Stomach (tissue), 9 donors: ENCODE data around the gene SLK. TPM values are rescaled to one million over a fixed set of nuclear protein-coding genes. Genes with fewer than 3 reads are reported as not detected.
A peak's percentile ranks its signal among the peaks of the same experiment; 100 is the strongest.

Source experiments
- DNase-seq, 2 donors: peaks; one replicate each; pipeline versions ENCODE4 v3.0.0 to v3.0.0-alpha.2; 2013 to 2019
- H3K27ac ChIP-seq, 5 donors: fragments of 200-600 bp in 4 of 5; sonication (generic) in 4 of 5; one replicate each; pipeline ENCODE4 v1.5.1; 2013 to 2019; ENCODE audit warnings: mild to moderate bottlenecking in 1 of 5, moderate library complexity in 1 of 5
- H3K27me3 ChIP-seq, 3 donors: fragments of 200-600 bp; sonication (generic); one replicate each; pipeline ENCODE4 v1.5.1; 2017 to 2019; ENCODE audit warnings: mixed run types in 1 of 3
- H3K36me3 ChIP-seq, 4 donors: fragments of 200-600 bp; sonication (generic); 1 replicate in 3 of 4; 2 replicates in 1 of 4; pipeline ENCODE4 v1.5.1; 2016 to 2019
- H3K4me1 ChIP-seq, 4 donors: fragments of 200-600 bp; sonication (generic); one replicate each; pipeline ENCODE4 v1.5.1; 2016 to 2019
- H3K4me3 ChIP-seq, 4 donors: fragments of 200-600 bp; sonication (generic) in 3 of 4; one replicate each; pipeline ENCODE4 v1.5.1; 2016 to 2019; ENCODE audit warnings: mild to moderate bottlenecking in 1 of 4
- H3K9me3 ChIP-seq, 4 donors: fragments of 200-600 bp; sonication (generic); one replicate each; pipeline ENCODE4 v1.5.1; 2016 to 2019
- CTCF ChIP-seq, 7 experiments: fragments of 450-650 bp in 4 of 7; fragments of 200-600 bp in 3 of 7; sonication (generic) in 3 of 7; IDR thresholded peaks; one replicate each; pipeline ENCODE4 v1.5.1; 2016 to 2019; ENCODE audit warnings: antibody characterized with exemption in 7 of 7, control low read depth in 2 of 7, mild to moderate bottlenecking in 1 of 7
- EP300 ChIP-seq: sonication (generic); formaldehyde crosslinking; IDR thresholded peaks from one replicate; pipeline ENCODE4 v1.6.1; 2017; ENCODE audit warnings: antibody characterized with exemption
- POLR2A ChIP-seq, 4 donors: fragments of 450-650 bp; IDR thresholded peaks; one replicate each; pipeline ENCODE4 v1.6.1; 2016; ENCODE audit warnings: antibody characterized with exemption in 4 of 4, control low read depth in 2 of 4, mild to moderate bottlenecking in 1 of 4, moderate library complexity in 1 of 4
- POLR2AphosphoS5 ChIP-seq, 3 donors: sonication (generic); formaldehyde crosslinking; IDR thresholded peaks; one replicate each; pipeline ENCODE4 v1.6.1; 2016; ENCODE audit warnings: antibody characterized with exemption in 3 of 3
- WGBS, 5 donors: extraction: QIAGEN DNeasy Blood & Tissue Kit in 3 of 5; methylation state at CpG; one replicate each; pipeline versions ENCODE4 v1.1.5 to v1.1.7; 2013 to 2018; 5-methylcytosine and 5-hydroxymethylcytosine counted together
- intact Hi-C: fragments of 100-400 bp; cut with DNase I; formaldehyde crosslinking; loops from one replicate; pipeline ENCODE4 v1.15.1; 2023; ENCODE audit warnings: low total_unique reads
- polyA plus RNA-seq, 3 donors: library from polyadenylated mRNA; stranded (reverse); fragments of 200-250 nt; gene quantifications; one replicate each; pipeline ENCODE4 v1.2.3, GENCODE V29; 2013
- total RNA-seq, 5 donors: library from RNA; depleted of rRNA; stranded (reverse); fragments of >200 nt; gene quantifications; one replicate each; pipeline versions ENCODE4 v1.1.0 to v1.2.3, GENCODE V29; 2014 to 2016
- donor health status: healthy with polysubstance abuse.
- donor health status: Bipolar disorder and iron deficiency.
- donor health status: healthy.

The SLK gene
- total and polyA plus RNA-seq, 8 donors, result 10.1 to 94.5 (median 47.2) TPM

GRCh38 chr10:103919648-103920025 is 47.3 kb upstream of the SLK start:
- WGBS, 5 donors, result 92 to 100% (median 98%) methylated on average over 1 of the region's 1 CpG
- Histone ChIP-seq H3K9me3 (no peaks in the 10 kb centered on the region), H3K27me3 (no peaks in the 10 kb centered on the region), H3K4me3 (no peak overlapping the region), H3K36me3 (no peaks in the 10 kb centered on the region), H3K4me1 (peaks cover 14 to 47% (median 32%) of the 10 kb centered on the region in 4 donors), H3K27ac (no peak overlapping the region)
- TF ChIP-seq EP300, result no peak
- TF ChIP-seq POLR2AphosphoS5 (IDR thresholded peaks at IDR 0.05), result no peak
- TF ChIP-seq CTCF (IDR thresholded peaks at IDR 0.05), result no peak
- TF ChIP-seq POLR2A (IDR thresholded peaks at IDR 0.05), result no peak
- DNase-seq, result no peak
- intact Hi-C loops, result no loop called here

GRCh38 chr10:103921248-103921647 is 45.7 kb upstream of the SLK start:
- H3K9me3 ChIP-seq, result no peaks in the 10 kb centered on the region
- WGBS, 5 donors, result 77 to 89% (median 80%) methylated on average over 1 of the region's 1 CpG
- no peak overlapping the region for H3K27ac ChIP-seq
- no peak overlapping the region for H3K4me3 ChIP-seq
- no peak for DNase-seq
- intact Hi-C loops, result no loop called here
- peaks cover 12 to 32% (median 19%) of the 10 kb centered on the region in 4 donors for H3K4me1 ChIP-seq
- no peaks in the 10 kb centered on the region for H3K36me3 ChIP-seq
- H3K27me3 ChIP-seq, result no peaks in the 10 kb centered on the region
- no peak for TF ChIP-seq POLR2AphosphoS5 (IDR thresholded peaks at IDR 0.05)
- no peak for TF ChIP-seq POLR2A (IDR thresholded peaks at IDR 0.05)
- TF ChIP-seq EP300, result no peak

GRCh38 chr10:103921750-103922195 is 45.2 kb upstream of the SLK start:
- Histone ChIP-seq H3K36me3 (no peaks in the 10 kb centered on the region), H3K9me3 (no peaks in the 10 kb centered on the region), H3K27me3 (no peaks in the 10 kb centered on the region), H3K27ac (peak overlapping the region in 1 of 5 donors; percentile 32), H3K4me3 (no peak overlapping the region), H3K4me1 (peaks cover 7 to 27% (median 14%) of the 10 kb centered on the region in 4 donors)
- peak; percentile 50 to 83 for DNase-seq
- TF ChIP-seq POLR2AphosphoS5 (IDR thresholded peaks at IDR 0.05), result peak in 1 of 3 donors; percentile 35
- no peak for TF ChIP-seq EP300
- no peak for TF ChIP-seq POLR2A (IDR thresholded peaks at IDR 0.05)
- peak in 2 of 7 experiments; percentile 12 to 43 for TF ChIP-seq CTCF (IDR thresholded peaks at IDR 0.05)
- WGBS, 5 donors, result 17 to 36% (median 27%) methylated on average over 7 of the region's 7 CpGs
- intact Hi-C loops, result no loop called here

GRCh38 chr10:103922659-103923058 is 44.3 kb upstream of the SLK start:
- DNase-seq, result no peak
- 81 to 96% (median 89%) methylated on average over 2 of the region's 2 CpGs for WGBS, 5 donors
- Histone ChIP-seq H3K9me3 (no peaks in the 10 kb centered on the region), H3K4me3 (no peak overlapping the region), H3K36me3 (no peaks in the 10 kb centered on the region), H3K4me1 (peaks cover 0 to 18% (median 6%) of the 10 kb centered on the region in 4 donors), H3K27ac (no peak overlapping the region), H3K27me3 (no peaks in the 10 kb centered on the region)
- TF ChIP-seq CTCF (IDR thresholded peaks at IDR 0.05) (no peak), EP300 (no peak), POLR2A (IDR thresholded peaks at IDR 0.05) (no peak), POLR2AphosphoS5 (IDR thresholded peaks at IDR 0.05) (no peak)
- intact Hi-C loops, result no loop called here

- H3K4me1 ChIP-seq, result peaks cover 0 to 16% (median 6%) of the 10 kb centered on the region in 4 donors
- no peaks in the 10 kb centered on the region for H3K9me3 ChIP-seq
- no peaks in the 10 kb centered on the region for H3K27me3 ChIP-seq
- H3K4me3 ChIP-seq, result no peak overlapping the region
- DNase-seq, result peak in 1 of 2 donors; percentile 39
- TF ChIP-seq POLR2A (IDR thresholded peaks at IDR 0.05) (no peak), CTCF (IDR thresholded peaks at IDR 0.05) (no peak), POLR2AphosphoS5 (IDR thresholded peaks at IDR 0.05) (no peak), EP300 (no peak)
- no peak overlapping the region for H3K27ac ChIP-seq
- intact Hi-C loops, result no loop called here
- H3K36me3 ChIP-seq, result no peaks in the 10 kb centered on the region
- 49 to 72% (median 64%) methylated on average over 2 to 3 of the region's 3 CpGs for WGBS, 5 donors
These were observed 43.4 kb upstream of the SLK start for GRCh38 chr10:103923502-103923901.
